GM18505 (cell line): ENCODE data around the gene UPP1.
A peak's percentile ranks its signal among the peaks of the same experiment; 100 is the strongest.
"Not testable (repeated sequence)": the region's sequence is repeated elsewhere in the genome, so short reads cannot be mapped to it uniquely, and the experiment has no call there.

ENCODE experiments used
- ATAC-seq: cut with Tn5 transposase; IDR thresholded peaks from one replicate; pipeline ENCODE4 v1.9.1; 2021; ENCODE audit not compliant: unreplicated experiment
- POLR2A ChIP-seq: IDR thresholded peaks from 4 replicates; pipeline ENCODE4 v1.6.1; 2011; ENCODE audit warnings: borderline replicate concordance; ENCODE audit not compliant: insufficient read depth, insufficient read length; ENCODE audit errors: extremely low read depth

The UPP1 gene

GRCh38 chr7:48140001-48140681 is 51.1 kb downstream of the UPP1 start:
- no peak for TF ChIP-seq POLR2A
- no peak for ATAC-seq

GRCh38 chr7:48141521-48141920 is 52.5 kb downstream of the UPP1 start:
- no peak for ATAC-seq
- TF ChIP-seq POLR2A = no peak

GRCh38 chr7:48144291-48144768 is 55.3 kb downstream of the UPP1 start:
- TF ChIP-seq POLR2A = no peak
- ATAC-seq = no peak

- no peak for TF ChIP-seq POLR2A
- no peak for ATAC-seq
Measured at GRCh38 chr7:48147078-48147591, 58.1 kb downstream of the UPP1 start.

GRCh38 chr7:48147690-48148089 is 58.6 kb downstream of the UPP1 start:
- ATAC-seq = not testable (repeated sequence)

- no peak for ATAC-seq
- no peak for TF ChIP-seq POLR2A
Measured at GRCh38 chr7:48148311-48148710, 59.2 kb downstream of the UPP1 start.

GRCh38 chr7:48149058-48149457 is 60.0 kb downstream of the UPP1 start:
- TF ChIP-seq POLR2A = no peak
- no peak for ATAC-seq

- no peak for ATAC-seq
- no peak for TF ChIP-seq POLR2A
Measured at GRCh38 chr7:48150086-48150485, 61.0 kb downstream of the UPP1 start.

GRCh38 chr7:48154792-48155413 is 65.8 kb downstream of the UPP1 start:
- peak; percentile 59 for ATAC-seq

More at GRCh38 chr7:48154792-48155413, 65.8 kb downstream of the UPP1 start:
- no peak for TF ChIP-seq POLR2A
